Mesenteric fat pad (tissue), 1 donor: ENCODE measurements around the gene ACACB. TPM values are rescaled to one million over a fixed set of nuclear protein-coding genes. Genes with fewer than 3 reads are reported as not detected.
"Not testable (repeated sequence)": the region's sequence is repeated elsewhere in the genome, so short reads cannot be mapped to it uniquely, and the experiment has no call there.

Experiments used
- DNase-seq: peaks from one replicate; pipeline ENCODE4 v3.0.0-alpha.2; 2020; ENCODE audit warnings: low spot score
- total RNA-seq: library from RNA; stranded (reverse); fragmentation: NEBNext Ultra II Directional; extraction: Animal tissue kit (Norgen Biotek cat#: 25700); gene quantifications from one replicate; pipeline ENCODE4 v1.2.1, GENCODE V29; 2021
- donor health status: DM: yes; HTN: yes; CAD: no.

Gene ACACB
- total RNA-seq, 1 donor from 2014 or later, result 1,896 TPM

DNA sequence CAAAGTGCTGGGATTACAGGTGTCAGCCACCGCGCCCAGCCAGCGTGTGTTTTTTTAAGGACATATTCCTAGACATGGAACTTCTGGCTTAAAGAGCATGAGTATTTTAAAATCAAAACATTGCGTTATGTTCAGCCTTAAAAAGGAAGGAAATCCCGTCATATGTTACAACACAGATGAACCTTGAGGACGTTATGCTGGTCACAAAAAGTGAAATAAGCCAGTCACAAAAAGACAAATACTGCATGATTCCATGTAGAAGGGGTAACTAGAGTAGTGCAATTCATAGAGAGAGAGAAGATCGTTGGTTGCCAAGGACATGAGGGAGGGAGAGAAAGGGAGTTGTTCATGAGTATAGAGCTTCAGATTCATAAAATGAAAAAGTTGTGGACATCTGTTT lies 53.9 kb downstream of the ACACB start:
- DNase-seq, result no peak

DNA sequence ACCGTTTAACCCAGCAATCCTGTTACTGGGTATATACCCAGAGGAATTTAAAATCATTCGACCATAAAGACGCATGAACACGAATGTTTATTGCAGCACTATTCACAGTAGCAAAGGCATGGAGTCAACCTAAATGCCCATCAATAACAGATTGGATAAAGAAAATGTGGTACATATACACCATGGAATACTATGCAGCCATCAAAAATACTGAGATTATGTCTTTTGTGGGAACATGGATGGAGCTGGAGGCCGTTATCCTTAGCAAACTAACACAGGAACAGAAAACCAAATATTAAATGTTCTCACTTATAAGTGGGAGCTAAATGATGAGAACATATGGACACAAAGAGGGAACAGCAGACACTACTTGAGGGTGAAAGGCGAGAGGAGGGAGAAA lies 56.4 kb downstream of the ACACB start:
- not testable (repeated sequence) for DNase-seq

DNA sequence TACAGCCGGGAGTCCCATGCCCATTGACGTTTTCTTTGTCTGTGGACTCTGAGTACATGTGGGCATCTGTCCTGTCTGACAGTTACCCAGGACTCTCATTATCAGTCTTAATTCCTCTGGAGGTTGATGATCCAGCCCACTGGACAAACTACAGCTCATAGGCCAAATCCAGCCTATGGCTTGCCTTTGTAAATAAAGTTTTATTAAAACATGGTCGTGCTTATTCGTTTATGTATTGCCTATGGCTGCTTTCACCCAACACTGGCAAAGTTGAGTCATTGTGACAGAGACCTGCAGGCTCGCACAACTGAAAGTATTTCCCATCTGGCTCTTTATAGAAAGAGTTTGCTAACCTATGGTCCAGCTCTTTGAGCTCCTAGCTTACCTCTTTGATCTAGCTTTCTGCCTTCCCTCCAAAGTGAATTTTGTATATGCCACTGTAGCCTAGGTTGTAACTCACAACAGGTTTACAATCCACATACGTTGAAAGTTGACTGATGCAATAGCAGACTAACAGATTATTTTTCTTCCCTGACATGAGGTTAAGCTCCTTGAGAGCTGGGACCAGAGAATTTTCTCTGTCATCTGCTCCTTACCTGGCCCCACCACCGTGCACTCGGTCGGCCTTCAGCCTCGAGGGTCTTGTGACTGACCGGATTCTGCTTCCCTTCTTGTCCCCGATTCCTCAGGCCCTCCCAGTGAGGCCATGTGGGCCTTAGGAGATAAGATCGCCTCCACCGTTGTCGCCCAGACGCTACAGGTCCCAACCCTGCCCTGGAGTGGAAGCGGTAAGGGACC lies 57.3 kb downstream of the ACACB start:
- peak; percentile 64 for DNase-seq

DNA sequence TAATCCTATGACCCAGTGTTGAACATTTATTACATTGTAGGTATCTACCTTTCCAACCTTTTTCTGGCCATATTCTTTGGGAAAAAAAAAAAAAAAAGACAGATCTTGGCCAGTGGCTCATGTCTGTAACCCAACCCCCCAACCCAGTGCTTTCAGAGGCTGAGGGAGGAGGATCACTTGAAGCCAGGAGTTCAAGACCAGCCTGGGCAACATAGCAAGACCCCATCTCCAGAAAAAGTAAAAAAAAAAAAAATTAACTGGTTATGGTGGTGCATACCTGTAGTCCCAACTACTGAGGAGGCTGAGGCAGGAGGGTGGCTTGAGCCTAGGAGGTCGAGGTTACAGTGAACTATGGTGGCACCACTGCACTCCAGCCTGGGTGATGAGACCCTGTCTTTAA lies 58.1 kb downstream of the ACACB start:
- no peak for DNase-seq

DNA sequence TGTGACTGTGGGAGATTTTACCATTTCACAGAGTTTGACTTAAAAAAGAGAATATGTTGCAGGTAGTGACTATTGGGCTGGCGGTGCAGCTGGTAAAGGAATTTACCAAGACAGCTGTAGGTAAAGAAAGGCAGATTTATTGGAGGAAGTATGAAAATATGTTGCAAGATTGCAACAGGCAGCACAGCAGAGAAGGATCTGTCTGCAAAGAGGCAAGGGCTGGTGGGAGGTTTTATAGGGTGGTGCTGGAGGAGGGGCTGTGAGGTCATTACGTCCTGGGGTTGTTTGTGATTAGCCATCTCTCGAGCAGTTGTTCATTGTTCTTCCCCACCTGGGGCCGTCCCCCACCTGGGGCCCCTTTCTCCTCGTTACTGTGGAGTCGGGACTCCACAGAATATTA lies 62.1 kb downstream of the ACACB start:
- peak; percentile 51 for DNase-seq

DNA sequence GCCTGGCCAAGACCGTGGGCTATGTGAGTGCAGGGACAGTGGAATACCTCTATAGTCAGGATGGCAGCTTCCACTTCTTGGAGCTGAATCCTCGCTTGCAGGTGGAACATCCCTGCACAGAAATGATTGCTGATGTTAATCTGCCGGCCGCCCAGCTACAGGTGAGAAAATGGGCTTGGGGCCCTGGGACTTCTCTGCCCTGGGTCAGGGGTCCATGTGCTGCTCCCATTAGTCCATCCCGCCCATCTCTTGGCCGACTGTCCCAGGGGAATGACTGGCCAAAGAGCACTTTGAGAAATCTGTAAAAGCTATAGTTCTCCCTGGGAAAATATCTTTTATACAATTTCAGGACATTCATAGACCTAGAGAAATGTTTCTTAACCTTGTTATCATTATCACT lies 63.5 kb downstream of the ACACB start:
- DNase-seq, result peak; percentile 28

DNA sequence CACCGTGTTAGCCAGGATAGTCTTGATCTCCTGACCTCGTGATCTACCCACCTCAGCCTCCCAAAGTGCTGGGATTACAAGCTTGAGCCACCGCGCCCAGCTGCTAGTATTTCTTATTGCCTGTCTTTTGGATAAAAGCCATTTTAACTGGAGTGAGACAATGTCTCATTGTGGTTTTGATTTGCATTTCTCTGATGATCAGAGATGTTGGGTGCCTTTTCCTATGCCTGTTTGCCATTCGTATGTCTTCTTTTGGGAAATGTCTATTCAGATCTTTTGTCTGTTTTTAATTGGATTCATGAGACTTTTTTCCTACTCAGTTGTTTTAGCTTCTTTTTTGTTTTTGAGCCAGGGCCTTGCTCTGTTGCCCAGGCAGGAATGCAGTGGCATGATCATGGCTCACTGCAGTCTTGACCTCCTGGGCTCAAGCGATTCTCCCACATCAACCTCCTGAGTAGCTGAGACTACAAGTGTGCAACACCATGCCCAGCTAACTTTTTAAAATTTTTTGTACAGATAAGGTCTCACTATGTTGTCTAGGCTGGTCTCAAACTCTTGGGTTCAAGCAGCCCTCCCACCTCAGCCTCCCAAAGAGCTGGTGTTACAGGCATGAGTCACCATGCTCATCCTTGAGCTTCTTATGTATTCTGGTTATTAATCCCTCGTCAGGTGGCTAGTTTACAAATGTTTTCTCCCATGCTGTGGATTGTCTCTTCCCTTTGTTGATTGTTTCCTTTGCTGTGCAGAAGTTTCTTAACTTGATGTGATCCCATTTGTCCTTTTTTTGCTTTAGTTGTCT lies 65.9 kb downstream of the ACACB start:
- DNase-seq, result no peak

DNA sequence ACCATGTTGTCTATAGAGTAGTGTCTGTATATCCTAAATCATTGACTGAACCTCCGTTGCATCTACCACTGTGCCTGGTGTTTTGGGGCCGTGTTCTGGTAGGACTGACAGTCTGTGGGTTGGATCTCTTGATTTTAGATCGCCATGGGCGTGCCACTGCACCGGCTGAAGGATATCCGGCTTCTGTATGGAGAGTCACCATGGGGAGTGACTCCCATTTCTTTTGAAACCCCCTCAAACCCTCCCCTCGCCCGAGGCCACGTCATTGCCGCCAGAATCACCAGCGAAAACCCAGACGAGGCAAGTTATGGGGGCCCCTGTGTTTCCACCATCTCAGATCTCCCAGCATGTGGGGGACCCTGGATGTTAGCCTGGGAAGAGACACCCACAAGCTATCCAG lies 69.1 kb downstream of the ACACB start:
- peak; percentile 83 for DNase-seq

DNA sequence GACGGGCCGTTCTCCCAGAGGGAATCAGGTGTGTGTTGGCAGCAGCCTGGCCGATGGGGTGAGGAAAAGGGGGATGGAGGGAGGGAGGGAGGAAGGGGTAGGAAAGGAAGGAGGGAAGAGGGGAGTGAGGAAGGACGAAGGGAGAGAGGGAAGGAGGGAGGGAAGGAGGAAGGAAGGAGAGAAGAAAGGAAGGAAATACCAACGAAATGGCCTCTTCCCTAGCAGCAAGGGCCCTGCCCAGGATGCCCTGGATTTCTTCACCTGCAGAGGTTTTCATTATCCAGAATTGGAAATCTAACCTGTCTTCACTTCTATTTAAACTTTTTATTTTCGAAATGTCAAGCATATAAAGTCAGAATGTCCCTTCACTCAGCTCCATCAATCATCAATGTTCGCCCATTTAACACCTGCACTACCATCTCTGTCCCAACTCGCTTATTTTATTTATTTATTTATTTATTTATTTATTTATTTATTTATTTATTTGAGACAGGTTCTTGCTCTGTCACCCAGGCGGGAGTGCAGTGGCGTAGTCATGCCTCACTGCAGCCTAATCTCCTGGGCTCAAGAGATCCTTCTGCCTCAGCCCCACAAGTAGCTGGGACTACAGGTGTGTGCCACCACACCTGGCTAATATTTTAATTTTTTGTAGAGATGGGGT lies 70.7 kb downstream of the ACACB start:
- DNase-seq, result no peak

DNA sequence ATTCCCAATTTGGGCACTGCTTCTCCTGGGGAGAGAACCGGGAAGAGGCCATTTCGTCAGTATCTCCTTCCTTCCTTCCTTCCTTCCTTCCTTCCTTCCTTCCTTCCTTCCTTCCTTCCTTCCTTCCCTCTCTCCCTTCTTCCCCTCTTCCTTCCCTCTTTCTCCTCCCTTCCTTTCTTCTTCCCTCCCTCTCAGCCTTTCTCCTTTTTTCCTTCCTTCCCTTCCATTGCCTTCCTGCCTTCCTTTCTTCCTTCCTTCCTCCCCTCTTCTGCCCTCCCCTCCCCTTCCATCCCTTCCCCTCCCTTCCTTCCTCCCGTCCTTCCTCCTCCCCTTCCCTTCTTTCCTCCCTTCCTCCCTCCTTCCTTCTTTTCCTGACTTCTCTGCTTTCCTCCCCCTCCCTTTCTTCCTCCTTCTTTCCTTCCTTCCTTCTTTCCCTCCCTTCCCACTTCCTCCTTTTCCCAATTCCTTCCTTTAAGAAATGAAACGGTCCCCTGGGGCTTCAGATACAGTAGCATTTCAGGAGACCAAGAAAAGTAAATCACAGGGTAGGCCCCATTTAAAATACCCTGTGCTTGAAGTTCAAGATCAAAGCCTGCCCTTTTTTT lies 71.8 kb downstream of the ACACB start:
- no peak for DNase-seq

DNA sequence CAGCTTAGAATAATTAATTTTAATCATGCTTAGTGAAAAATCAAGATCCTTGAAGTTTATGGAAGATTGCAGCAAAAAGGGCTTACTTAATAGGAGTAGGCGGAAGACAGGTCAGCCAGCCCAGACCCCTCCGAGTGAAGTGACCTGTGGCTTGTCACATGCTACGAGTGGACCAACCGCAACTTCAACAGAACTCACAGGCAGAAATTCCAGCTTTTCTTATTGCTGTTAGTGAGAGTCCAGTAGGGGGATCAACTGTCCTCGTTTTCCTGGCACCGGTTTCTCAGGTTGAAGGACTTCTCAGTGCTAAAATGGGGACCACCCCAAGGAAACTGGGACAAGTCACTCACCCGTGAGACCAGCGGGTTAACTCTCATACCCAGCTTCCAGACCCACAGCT lies 72.9 kb downstream of the ACACB start:
- DNase-seq, result peak; percentile 35

DNA sequence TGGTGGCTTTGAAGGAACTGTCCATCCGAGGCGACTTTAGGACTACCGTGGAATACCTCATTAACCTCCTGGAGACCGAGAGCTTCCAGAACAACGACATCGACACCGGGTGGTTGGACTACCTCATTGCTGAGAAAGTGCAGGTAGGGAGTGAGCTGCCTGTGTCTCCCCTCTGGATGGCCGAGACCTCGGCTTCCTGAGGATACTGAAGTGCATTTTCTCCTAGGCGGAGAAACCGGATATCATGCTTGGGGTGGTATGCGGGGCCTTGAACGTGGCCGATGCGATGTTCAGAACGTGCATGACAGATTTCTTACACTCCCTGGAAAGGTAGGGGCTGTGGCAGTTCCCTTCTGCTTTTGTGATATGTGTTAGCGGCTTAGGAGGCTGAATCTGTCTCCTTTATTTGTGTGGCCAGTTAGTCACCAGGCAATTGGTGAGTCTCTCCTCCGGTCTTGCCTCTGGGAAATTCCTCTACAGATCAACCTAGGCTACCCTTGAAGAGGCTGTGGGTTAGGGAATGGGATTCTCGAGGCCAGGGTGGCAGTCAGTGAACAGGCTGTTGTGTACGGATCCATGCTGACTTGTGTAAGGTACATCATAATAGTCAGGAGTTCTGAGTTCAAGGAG lies 75.3 kb downstream of the ACACB start:
- DNase-seq, result no peak

DNA sequence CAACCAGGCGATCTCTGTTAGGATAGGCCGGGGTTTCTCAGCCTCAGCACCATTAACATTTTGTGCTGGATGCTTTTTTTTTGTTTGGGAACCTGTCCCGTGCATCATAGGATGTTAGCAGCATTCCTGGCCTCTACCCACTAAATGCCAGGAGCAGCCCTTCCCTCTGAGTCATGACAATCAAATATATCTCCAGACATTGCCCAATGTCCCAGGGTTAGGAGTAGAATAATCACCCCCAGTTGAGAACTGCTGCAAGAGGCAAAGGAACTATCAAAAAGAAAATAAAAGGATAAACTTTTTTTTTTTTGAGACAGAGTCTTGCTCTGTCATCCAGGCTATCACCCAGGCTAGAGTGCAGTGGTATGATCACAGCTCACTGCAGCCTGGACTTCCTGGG lies 76.0 kb downstream of the ACACB start:
- DNase-seq, result no peak

DNA sequence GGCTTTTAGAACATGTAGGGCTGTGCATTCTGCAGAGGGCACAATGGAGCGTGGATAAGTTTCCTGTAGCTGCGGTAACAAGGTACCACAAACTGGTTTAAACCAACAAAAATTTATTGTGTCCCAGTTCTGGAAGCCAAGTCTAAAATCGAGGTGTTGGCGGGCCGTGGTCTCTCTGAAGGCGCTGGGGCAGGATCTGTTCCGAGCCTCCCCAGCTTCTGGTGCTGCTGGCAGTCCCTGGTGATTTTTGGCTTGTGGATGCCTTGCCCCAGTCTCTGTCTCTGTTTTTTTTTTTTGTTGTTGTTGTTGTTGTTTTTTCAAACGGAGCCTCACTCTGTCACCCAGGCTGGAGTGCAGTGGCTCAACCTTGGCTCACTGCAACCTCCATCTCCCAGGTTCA lies 77.5 kb downstream of the ACACB start:
- peak; percentile 57 for DNase-seq

DNA sequence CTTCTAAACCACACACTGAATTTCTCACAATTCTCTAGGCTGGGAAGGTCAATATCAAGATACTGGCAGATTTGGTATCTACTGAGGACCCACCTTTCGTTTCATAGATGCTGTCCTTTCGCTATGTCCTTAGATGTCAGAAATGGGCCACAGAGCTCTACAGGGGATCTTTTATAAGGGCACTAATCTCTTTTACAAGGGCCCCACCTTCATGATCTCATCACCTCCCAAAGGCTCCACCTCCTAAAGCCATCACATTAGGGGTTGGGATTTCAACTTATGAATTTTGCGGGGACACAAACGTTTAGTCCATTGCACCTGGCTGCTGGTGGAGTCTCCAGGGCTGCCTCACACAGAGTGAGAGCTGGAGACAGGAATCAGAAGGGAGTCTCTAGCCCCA lies 79.9 kb downstream of the ACACB start:
- DNase-seq, result no peak

DNA sequence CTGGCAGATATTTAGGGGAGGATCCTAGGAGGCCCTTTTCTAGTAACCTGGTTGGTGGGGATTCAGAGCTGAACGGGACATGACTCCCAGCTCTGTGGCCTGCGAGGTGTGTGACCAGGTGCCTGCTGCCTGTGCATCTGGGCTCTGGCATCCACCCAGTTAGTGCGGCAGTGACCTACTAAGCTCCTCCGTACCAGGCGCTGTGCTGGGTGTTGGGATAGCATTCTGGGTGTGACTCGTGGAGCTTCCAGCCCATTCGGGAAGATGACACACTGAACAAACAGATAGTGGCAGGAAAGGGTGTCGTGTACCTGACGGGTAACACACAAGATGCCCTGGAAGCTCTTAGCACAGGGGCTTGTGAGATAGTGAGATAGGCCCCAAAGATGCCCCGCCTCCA lies 80.9 kb downstream of the ACACB start:
- peak; percentile 67 for DNase-seq

DNA sequence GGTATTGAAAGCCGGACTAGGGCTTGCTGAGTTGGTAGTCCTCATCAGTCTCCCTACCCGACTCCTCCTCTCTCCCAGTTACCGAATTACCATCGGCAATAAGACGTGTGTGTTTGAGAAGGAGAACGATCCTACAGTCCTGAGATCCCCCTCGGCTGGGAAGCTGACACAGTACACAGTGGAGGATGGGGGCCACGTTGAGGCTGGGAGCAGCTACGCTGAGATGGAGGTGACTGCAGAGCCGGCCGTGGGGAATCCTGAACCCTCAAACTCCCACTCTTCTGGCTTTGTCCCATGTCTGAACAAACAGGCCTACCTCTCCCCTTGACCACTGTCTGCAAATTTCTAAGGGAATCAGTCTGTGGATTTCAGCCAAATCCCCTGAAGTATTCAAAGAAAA lies 82.9 kb downstream of the ACACB start:
- DNase-seq, result peak; percentile 75

DNA sequence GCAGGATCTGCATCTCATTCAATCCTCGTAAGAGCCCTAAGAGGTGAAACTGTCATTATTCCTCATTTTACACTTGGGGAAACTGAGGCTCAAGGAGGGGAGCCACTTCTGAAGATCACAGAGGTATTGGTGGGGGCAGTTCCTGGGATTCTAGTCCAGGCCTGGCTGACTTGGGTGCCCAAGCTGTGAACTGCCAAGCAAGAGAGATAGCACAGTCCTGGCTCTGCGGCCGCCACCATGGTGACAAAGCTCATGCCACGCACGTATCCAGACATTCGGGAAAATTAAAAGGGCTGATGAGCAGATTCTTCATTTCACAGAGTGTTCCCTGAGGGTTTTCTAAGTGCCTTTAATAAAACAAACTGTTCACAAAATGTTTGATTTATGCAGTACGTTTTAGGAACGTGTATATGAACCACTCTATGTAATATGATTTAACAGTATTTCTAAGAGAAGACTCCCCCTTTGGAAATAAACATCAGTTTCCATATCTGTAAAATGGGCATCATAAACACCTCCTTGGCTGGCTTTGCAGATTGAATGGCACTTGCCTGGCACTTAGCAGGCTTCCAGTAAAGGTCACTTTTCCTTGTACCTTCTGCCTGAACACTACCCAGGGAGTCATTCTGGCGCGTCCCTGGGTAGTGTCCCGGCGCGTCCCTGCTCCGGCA lies 84.6 kb downstream of the ACACB start:
- DNase-seq, result peak; percentile 60

DNA sequence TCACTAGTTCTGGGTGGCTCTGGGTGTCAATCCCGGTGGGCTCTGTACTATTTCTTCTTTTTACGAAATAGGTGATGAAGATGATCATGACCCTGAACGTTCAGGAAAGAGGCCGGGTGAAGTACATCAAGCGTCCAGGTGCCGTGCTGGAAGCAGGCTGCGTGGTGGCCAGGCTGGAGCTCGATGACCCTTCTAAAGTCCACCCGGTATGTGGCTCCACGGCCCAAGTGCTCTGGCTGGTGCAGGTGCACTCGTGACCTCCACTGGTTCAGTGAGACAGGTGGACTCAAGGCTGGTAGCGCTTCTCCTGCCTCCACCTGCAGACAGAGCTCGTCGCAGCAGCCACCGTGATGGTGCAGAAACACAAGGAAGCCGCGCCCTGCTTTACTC lies 85.1 kb downstream of the ACACB start:
- DNase-seq, result peak; percentile 88

DNA sequence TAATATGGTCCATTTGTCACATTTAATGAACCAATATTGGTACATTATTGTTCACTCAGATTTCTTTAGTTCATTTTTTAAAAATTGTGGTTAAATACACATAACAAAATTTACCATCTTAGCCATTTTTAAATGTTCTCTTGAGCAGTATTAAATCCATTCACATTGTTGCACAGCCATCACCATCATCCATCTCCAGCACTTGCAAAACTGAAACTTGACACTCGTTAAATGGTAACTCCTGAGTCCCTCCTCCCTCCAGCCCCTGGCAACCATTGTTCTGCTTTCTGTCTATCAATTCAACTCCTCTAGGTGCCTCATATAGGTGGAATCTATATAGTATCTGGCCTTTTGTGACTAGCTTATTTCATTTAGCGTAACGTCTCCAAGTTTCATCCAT lies 86.4 kb downstream of the ACACB start:
- DNase-seq, result no peak

DNA sequence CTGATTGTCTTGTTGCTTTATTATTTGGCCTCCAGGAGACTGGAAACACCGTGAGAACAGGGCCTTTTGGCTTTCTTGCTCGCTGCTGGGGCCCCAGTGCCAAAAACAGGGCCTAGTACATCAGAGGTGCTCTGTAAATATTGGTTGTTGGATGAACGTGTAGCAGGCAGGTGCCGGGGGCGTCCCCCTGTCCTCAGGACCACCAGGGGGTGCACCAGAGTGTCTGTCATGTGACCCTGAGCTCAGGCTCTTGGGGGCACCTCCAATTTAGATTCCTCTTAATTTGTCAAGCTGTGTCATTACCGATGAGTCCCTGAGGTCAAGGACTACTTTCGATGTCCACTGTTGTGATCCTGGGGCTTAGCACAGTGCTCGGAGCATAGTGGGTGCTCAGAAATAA lies 87.1 kb downstream of the ACACB start:
- DNase-seq, result peak; percentile 41
